NCI-H2029 treated with DMSO at 0.1 percent for 48 hours (cell line): Measurements from ENCODE around the gene SUGP2.

Experiments
- DNase-seq: peaks from one replicate; lab custom pipeline; 2025; lab: John Stamatoyannopoulos, UW

The SUGP2 gene

DNA sequence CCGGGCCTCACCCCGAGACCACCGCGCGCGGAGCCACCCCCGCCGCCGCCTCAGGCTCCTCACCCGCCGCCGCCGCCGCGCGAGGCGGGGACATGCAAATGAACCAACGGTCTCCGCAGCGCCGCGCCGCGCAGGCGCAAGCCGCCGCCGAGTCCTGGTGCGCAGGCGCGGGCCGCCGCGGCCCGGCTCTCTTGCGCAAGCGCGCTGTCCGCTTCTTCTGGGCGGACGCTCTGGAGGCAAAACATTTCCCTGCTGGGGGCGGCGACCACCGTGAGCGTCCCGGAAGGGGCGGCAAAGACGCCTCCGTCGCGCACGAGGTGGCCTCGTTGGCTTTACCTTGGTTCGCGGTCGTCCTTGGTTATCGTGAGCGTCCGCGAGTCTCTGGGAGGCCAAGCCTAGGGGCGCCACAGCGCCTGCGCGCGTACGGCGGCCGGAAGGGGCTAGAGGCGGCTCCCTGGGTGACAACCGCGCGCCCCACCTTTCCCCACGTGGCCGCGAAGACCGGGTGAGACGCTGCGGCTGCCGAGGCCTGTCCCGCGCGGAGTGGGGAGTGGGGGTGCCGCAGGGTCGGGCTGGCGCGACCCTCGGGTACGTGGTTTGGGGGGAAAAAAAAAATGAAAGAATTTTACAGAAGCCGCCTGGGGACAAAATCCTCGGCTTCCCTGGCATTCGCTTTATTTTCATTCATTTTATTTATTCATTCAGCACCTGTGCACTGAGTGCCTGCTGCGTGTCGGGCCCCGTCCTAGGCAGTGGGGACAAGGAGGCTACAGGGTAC is at the start of gene SUGP2, which contains the start of gene ARMC6:
Gene SUGP2, minus strand, starts transcription at position 92 of the 778 bp plus-strand sequence. CDS start 2,446 bp downstream, outside the sequence.
Gene ARMC6, plus strand, starts transcription at position 178 of the 778 bp plus-strand sequence. CDS start 607 bp downstream, outside the sequence.
- DNase-seq: peak; percentile 85

DNA sequence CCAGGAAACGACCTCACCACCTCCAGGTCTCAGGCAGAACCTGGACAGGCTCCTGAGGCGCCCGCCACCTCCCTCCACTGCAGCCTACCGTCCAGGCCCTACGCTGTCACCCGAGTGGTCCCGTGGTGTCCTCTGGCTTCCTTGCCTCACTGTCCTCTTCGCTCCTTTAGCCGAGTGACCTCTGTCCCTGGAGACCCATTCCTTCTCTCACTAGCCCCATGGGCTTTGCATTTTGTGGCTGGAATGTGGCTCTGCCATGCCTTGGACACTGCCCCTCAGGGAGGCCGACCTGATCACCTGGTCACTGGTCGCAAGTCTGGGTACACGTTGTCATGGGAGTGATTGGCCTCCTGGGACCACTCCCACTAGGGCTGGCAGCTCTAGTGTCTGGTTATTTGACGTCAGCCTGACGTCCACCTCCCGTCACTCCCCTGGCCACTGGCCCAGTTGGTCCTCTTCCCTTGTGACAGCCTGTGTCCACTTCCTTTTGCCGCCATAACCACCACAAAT is 48.4 kb upstream of the SUGP2 start:
- no peak for DNase-seq

DNA sequence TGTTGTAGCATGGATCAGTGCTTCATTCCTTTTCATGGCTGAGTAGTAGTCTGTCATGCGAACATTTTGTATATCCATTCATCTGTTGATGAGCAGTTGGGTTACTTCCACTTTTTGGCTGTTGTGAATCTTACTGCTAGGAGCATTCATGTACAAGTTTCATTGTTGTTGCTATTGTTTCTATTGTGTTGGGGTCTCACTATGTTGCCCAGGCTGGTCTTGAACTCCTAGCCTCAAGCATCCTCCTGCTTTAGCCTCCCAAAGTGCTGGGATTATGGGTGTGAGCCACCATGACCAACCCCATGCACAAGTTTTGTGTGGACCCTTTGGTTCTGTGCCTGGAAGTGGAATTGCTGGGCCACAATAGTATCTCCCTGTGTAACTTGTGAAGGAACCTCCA is 46.3 kb upstream of the SUGP2 start:
- no peak for DNase-seq

DNA sequence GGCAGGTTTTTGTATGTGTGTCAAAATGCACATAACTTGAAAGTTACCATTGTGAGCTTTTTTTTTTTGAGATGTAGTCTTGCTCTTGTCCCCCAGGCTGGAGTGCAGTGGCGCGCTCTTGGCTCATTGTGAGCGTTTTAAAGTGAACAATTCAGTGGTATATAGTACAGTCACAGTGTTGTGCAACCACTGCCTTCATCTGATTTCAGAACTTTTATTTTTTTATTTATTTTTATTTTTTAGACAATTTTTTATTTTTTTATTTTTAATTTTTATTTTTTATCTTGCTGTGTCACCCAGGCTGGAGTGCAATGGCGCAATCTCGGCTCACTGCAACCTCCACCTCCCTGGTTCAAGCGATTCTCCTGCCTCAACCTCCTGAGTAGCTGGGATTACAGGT is 45.5 kb upstream of the SUGP2 start:
- DNase-seq: no peak

DNA sequence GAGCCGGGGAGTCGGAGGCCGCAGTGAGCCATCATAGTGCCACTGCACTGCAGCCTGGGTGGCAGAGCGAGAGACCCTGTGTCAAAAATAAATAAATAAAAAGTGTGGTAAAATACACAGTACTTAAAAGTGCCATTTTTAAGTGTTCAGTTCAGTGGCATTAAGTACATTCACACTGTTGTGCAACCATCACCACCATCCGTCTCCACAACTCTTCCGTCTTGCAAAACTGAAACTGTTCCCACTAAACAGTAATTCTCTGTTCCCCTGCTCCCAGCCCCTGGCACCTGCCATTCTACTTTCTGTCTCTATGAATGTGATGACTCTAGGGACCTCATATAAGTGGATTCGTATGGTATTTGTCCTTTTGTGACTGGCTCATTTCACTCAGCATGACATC is 43.8 kb upstream of the SUGP2 start:
- DNase-seq: no peak

DNA sequence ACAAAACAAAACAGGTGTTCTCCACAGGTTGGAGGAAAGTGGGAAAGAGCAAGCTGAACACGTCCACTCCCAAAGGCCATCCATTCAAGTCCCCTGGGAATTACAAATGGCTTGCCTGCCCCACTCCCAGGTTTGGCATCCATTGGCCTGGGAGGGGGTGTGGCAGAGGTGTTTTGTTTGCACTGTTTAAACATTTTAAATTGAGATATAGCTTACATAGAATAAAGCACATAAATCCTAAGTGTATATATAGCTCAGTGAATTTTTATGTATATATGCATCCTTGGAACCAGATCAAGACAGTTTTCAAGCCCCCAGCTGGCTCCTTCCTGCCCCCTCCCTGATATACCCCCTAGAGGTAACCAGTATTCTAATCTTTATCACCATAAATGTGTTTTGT is 43.2 kb upstream of the SUGP2 start:
- no peak for DNase-seq

DNA sequence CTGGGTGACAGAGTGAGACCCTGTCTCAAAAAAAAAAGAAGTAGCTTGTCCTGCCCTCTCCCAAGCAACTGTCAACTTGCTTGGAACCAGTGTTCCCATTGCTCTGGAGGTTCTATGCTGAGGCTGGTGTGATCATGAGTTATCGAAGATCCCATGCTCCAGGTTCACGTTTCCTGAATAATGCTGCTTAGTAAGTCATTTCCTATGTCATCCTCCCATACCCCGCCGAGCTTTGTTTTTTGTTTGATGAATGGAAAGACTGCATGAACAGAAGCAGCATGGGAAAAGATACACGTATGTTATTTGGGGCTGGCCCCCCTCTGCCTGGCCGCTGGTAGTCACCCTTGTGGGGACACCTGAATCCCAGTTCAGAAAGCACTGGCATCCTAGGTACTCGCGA is 41.8 kb upstream of the SUGP2 start:
- no peak for DNase-seq

DNA sequence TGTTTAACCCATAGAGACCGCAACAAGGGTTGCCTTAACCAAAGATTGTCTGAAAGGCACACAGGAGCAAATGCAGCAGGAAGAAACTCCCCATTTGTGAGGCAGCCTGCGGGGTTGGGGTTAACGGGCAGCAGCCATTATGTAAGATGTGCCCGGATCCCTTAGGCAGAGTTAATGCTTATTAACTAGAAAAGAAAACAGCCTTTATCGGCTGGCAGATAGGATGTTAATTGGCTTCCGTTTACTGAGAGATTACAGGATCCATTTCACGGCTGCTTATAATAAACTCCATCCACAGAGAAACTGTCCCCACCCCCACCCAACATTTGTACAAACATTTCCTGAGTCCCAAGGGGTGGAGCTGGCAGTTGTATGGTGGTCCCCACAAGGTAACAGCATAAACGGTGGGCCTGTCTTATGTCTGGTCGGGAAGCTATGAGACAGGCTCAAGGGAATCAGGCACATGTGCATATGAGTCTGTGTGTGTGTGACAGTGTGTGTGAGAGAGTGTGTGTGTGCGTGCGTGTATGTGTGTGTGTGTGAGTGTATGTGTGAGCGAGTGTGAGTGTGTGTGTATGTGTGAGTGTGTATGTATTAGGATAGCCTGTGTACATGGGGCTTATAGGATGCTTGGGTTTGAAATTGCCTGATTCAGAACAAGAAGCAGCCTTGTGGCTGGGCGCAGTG is 41.0 kb upstream of the SUGP2 start:
- no peak for DNase-seq

DNA sequence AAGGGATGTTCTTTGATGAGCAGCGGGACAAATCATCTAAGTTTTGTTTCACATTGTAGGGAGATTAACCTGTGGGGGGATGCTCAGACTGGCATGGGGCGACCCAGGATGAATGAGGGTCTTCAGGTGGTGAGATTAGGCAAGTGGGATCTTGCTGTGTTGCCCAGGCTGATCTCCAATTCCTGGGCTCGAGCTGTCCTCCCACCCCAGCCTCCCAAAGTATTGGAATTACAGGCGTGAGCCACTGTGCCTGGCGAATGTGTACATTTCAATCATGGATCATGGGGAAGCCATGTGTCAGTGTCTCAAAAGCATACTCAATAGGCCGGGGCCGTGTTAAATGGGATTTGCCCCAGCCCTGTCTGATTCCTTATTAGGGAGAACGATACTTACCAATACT is 38.6 kb upstream of the SUGP2 start:
- DNase-seq: no peak

DNA sequence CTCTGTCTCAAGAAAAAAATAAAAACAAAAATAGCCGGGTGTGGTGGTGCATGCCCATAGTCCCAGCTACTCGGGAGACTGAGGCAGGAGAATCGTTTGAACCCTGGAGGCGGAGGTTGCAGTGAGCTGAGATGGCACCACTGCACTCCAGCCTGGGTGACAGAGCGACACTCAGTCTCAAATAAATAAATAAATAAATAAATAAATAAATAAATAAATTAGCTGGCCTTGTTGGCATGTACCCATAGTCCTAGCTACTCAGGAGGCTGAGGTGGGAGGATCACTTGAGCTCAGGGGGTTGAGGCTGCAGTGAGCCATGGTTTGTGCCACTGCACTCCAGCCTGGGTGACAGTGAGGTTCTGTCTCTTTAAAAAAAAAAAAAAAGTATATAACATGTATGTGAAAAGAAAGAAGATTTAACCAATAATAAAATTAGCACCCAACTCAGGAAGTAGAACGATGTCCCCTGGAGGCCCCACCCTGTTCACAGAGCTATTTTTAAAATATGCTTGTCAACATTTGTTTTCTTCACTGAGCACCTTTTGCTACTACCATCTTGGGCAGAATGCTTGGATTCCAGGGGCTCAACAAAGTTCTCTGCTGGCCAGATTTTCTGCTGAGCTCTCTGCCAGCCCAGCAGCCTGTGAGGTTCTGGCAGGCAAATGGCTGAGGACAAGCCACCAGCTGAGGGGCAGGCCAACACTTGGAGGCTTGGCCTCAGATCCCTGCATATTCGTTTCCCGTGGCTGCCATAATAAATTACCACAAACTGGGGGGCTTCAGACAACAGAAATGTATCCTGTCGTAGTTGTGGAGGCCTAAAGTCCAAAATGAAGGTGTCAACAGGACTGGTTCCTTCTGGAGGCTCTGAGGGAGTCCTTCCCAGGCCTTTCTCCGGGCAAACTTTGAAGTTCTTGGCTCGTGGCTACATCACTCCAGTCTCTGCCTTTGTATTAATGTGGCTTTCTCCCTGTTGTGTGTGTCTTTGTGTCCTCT is 35.6 kb upstream of the SUGP2 start:
- no peak for DNase-seq

DNA sequence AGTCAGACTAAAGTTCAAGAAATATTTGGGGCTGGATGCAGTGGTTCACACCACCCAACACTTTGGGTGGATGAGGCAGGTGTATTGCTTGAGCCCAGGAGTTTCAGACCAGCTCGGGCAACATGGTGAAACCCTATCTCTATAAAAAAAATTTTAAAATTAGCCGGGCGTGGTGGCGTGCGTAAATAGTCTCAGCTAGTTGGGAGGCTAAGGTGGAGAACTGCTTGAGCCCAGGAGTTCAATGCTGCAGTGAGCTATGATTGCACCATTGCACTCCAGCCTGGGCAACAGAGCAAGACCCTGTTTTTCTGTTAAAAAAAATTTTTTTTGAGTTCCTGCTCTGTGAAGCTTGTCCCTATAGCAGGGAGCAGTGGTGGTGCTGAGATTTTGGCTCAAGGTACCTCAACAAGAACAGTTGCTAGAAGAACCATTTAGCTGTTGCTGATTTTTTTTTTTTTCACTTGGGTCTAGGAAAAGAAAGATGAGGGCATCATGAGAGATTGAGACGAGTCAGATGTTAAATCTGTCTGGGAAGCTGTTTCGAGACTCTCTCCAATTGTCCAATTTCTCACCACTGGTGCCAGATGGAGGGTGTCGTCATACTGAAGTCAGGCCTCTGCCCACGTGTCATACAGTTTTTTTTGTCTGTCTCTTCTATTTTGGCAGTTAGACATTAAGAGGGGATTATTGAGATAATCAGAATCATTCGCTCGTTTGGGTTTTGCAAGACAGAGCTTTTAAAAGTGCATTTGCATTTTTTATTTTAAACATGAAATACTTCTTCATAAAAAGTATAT is 34.2 kb upstream of the SUGP2 start:
- DNase-seq: no peak

DNA sequence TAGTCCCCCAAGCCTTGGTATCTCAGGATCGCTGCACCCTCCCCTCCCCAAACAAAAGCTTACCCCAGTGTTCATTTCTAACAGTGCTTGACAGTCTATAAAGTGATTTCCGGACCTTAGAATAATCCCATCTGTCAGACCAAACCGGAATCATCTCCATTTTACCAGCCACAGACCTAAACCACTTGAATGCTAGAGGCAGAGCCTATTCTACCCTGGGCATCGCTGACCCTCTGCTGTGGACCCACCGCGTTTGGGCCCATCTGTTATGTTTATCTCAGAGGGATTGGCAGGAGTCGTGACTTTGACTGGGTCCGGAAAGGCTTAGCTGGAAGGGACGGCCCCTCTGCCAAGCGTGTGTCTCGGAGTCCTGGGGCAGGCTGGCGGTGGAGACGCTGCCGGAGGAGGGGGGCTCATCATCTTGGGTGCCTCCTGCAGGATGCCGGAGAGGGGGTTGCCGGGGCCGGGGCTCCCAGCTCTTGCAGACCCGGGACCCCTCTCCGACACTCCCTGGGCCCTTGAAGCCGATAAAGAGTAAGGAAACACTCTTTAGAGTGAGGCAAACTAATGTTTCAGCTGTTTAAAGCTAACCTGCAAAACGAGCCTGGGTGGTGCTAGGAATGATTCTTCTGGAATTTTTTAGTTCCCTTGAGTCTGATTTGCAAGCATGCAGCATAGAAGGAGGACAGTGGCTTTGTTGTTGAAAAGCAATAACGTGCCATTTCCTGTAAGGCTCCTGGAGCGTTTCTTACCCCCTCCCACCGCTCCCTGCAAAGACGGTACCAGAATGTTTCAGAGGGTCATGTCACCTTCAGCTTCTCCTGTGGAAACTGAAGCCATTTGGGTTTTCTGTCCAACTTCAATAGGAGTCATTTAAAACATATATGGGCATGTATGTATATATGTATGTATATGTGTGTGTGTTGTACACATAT is 31.8 kb upstream of the SUGP2 start:
- DNase-seq: peak; percentile 36

DNA sequence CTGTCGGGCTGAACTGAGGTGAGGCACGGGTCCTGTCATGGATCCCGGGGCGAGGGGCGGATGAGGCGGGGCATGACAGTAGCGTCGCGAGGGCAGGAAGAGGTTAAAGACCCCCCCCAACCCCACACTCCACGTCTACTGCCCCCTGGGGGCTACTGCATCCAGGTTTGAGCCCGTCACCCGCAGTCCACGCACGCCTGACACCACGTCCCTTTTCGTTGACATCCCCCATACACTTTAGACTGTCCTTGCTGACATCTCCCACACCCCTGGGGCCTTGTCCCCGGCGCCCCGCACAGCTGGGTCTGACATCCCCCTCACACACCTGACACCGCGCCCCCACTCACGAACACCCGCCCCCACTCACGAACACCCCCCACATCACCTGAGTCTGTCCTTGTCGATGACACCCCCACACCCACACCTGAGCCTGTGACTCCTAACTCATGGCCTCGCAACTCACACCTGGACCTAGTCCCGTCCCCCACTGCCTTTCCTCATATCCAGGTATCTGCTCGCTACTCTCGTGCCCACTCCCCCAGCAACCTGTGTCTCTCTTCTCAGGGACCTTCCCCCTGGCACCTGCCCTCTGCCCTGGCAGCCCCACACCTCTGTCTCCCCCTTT is 30.9 kb upstream of the SUGP2 start:
- no peak for DNase-seq

DNA sequence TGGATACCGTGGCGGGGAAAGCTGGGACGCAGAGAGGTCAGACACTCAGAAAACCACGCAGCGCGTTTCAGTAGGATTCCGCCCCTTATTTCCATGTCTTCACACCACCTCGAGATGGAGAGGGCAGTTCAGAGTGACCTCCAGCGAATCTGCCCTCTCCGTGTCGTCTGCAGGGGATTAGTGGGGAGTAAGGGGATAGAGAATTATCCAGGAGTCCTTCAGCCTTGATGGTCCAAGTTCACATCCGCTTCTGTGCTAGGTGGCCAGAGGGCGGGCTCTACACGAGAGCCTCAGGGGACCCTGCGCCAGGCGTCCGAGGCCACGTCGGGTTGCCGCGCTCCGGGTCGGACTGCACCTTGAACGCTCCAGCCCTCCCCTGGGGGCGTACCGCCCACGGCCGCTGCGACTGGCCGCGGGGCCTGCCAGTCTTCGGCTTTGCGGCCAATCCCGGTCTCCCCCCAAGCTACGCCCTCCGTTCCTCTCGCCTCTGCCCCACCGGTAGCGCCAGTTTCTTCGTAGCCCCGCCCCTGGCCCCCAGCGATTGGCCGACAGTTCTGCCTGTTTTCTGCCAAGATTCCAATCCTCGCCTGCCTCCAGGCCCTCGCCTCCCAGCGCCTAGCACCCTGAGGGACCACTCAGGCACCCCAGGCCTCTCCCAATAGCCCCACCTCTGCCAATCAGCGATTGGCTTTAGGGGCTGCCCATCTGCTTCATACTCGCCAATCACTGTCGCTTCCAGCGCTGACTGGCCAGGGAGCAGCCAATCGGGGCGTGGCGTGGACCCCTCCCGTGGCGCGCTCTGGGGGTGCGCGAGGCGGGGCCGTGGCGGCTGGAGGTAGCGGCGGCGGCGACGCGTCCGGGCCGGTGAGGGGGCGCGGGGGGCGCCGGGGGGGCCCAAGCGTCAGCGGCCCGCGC is 30.1 kb upstream of the SUGP2 start, which contains the start of gene SLC25A42:
Gene SLC25A42, plus strand, starts transcription at position 812 of the 915 bp plus-strand sequence. CDS start 32,131 bp downstream, outside the sequence.
- peak; percentile 100 for DNase-seq

DNA sequence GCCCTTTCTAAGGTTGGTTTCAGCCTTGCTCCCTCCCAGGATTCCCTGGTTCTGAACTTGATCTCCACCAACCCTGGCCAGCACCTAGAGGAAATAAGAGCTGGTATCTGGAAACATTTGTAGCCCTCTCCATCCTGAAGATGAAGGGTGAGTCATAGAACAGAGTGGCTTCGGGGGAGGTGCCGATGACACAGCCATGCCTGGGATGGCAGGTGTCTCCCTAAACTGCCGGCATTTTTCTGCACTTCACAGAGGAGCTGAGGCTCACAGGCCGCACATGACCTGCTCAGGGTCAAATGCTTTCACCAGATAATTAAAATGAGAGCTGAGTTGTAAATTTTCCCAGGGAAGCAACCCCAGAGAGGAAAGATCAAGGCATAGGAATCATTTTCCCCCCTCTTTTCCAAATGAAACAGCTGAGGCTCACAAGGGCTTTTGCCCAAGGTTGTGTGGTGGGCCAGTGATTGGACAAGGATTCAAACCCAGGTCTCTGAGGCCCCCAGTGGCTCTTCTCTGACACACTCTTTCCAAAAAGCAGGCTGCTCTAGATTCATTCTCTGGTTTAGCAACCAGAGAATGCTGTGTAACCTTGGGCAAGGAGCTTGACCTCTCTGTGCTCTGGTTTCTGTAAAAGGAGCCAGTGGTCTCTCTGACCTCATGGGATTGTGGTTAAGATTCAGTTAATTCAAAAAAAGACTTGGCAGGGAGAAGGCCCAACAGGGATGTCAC is 29.3 kb upstream of the SUGP2 start:
- DNase-seq: peak; percentile 90

DNA sequence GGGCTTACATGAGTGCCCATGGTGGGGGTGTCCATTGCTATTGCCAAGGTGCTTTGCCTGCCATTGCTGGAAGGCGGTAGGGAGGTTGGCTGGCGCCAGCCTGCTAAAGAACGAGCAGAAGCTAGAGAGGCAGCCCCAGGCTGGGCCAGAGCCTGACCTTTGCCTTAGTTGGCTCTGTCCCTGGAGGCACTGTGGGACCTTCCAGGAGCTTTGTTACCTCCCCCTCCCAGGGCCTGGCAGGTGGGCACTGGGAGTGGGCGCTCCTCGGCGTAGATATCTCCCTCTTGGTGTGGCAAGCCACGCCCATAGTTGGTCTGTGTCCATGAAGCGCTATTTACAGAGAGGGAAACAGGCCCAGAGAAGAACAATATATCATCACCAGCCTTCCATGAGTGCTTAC is 28.2 kb upstream of the SUGP2 start:
- peak; percentile 97 for DNase-seq

DNA sequence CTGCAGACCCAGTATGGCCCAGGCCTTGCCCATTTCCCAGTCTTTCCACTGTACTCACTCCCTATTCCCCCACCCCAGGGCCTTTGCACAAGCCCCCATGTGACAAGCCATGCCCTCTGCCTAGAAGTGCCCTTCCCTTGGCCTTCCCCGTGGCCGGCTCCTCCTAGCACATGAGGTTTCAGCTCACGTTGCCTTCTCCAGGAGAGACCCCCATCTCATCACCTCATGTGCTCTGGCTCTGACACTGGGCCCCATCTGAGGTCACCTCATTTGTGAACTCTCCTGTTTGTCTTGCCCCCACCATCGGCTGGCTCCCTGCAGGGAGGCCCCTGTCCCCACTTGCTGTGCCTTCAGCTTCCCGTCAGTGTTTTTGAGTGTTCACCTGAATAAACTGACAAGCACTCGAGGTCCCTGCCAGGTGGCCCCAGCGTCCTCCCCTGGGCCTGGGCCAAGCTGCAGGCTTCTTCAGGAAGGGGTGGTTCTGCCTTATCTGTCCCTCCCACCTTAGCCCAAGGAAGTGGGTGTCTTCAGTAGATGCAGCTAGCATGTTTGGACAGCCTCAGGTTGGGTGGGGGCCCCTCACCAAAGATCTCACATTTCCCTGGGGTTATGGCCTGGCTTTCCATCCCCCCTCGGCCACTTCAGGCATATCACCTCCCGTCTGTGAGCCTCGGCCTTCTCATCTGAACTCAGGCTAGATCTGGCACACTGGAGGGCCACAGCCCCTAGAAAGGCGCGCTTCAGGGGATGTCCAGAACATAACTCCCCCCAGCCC is 26.7 kb upstream of the SUGP2 start:
- DNase-seq: peak; percentile 90
